Activated naive CD4-positive, alpha-beta T cell treated with anti-CD3 and anti-CD28 coated beads, Interleukin-2, amount 10 ng/mL, durations not matched to agents 7 days and 5 days (primary cell): ENCODE measurements around the gene CAMTA1.

Experiments
- CTCF ChIA-PET: fragments of 350-600 bp; sonication (Branson Sonifier 250); formaldehyde crosslinking; loops from one replicate; lab custom pipeline; 2021; ENCODE audit warnings: antibody characterized with exemption; lab: Charles Lee
- DNase-seq: peaks from one replicate; pipeline ENCODE4 v3.0.0-alpha.2; 2020
- H3K27ac Mint-ChIP-seq: one replicate; pipeline ENCODE4 v1.8.0; 2021; ENCODE audit warnings: mild to moderate bottlenecking, moderate library complexity, mixed read lengths
- H3K27me3 Mint-ChIP-seq: one replicate; pipeline ENCODE4 v1.8.0; 2021; ENCODE audit warnings: mild to moderate bottlenecking, mixed read lengths
- H3K36me3 Mint-ChIP-seq: one replicate; pipeline ENCODE4 v1.8.0; 2021; ENCODE audit warnings: mixed read lengths
- H3K4me1 Mint-ChIP-seq: one replicate; pipeline ENCODE4 v1.8.0; 2021; ENCODE audit warnings: mixed read lengths
- H3K4me3 Mint-ChIP-seq: one replicate; pipeline ENCODE4 v1.8.0; 2021; ENCODE audit warnings: mild to moderate bottlenecking, moderate library complexity, mixed read lengths
- H3K9me3 Mint-ChIP-seq: one replicate; pipeline ENCODE4 v1.8.0; 2021; ENCODE audit warnings: mixed read lengths

Gene CAMTA1

GRCh38 chr1:7296968-7297367, 511.7 kb downstream of the CAMTA1 start:
- Mint-ChIP-seq H3K4me3 (no peak overlapping the region), H3K27ac (no peak overlapping the region), H3K9me3 (no peaks in the 10 kb centered on the region), H3K4me1 (no peaks in the 10 kb centered on the region), H3K36me3 (no peaks in the 10 kb centered on the region), H3K27me3 (peaks cover 4% of the 10 kb centered on the region)
- DNase-seq: no peak
- CTCF ChIA-PET: no interaction called here

- Mint-ChIP-seq H3K9me3 (no peaks in the 10 kb centered on the region), H3K36me3 (no peaks in the 10 kb centered on the region), H3K27ac (no peak overlapping the region), H3K4me3 (no peak overlapping the region), H3K4me1 (no peaks in the 10 kb centered on the region), H3K27me3 (peaks cover 4% of the 10 kb centered on the region)
- DNase-seq: no peak
- CTCF ChIA-PET: no interaction called here
Measured at GRCh38 chr1:7298145-7298544, 512.9 kb downstream of the CAMTA1 start.

- peaks cover 4% of the 10 kb centered on the region for H3K27me3 Mint-ChIP-seq
- CTCF ChIA-PET: no interaction called here
Measured at GRCh38 chr1:7298749-7299151, 513.5 kb downstream of the CAMTA1 start.

GRCh38 chr1:7299329-7299799, 514.1 kb downstream of the CAMTA1 start:
- CTCF ChIA-PET: no interaction called here
- Mint-ChIP-seq H3K36me3 (no peaks in the 10 kb centered on the region), H3K27me3 (peaks cover 4% of the 10 kb centered on the region), H3K9me3 (no peaks in the 10 kb centered on the region), H3K4me1 (no peaks in the 10 kb centered on the region), H3K27ac (no peak overlapping the region), H3K4me3 (no peak overlapping the region)
- no peak for DNase-seq

More at GRCh38 chr1:7298749-7299151, 513.5 kb downstream of the CAMTA1 start:
- DNase-seq: no peak
- Mint-ChIP-seq H3K4me3 (no peak overlapping the region), H3K9me3 (no peaks in the 10 kb centered on the region), H3K27ac (no peak overlapping the region), H3K36me3 (no peaks in the 10 kb centered on the region), H3K4me1 (no peaks in the 10 kb centered on the region)

- CTCF ChIA-PET: no interaction called here
- no peak overlapping the region for H3K4me3 Mint-ChIP-seq
Measured at GRCh38 chr1:7299994-7300393, 514.7 kb downstream of the CAMTA1 start.

GRCh38 chr1:7300893-7301663, 515.8 kb downstream of the CAMTA1 start:
- H3K4me3 Mint-ChIP-seq: no peak overlapping the region
- H3K4me1 Mint-ChIP-seq: no peaks in the 10 kb centered on the region
- H3K27ac Mint-ChIP-seq: no peak overlapping the region
- CTCF ChIA-PET: no interaction called here
- H3K36me3 Mint-ChIP-seq: no peaks in the 10 kb centered on the region
- no peaks in the 10 kb centered on the region for H3K9me3 Mint-ChIP-seq
- peaks cover 4% of the 10 kb centered on the region for H3K27me3 Mint-ChIP-seq
- DNase-seq: no peak

More at GRCh38 chr1:7299994-7300393, 514.7 kb downstream of the CAMTA1 start:
- Mint-ChIP-seq H3K4me1 (no peaks in the 10 kb centered on the region), H3K36me3 (no peaks in the 10 kb centered on the region), H3K9me3 (no peaks in the 10 kb centered on the region), H3K27me3 (peaks cover 4% of the 10 kb centered on the region), H3K27ac (no peak overlapping the region)
- DNase-seq: no peak

- no peak overlapping the region for H3K4me3 Mint-ChIP-seq
- no peaks in the 10 kb centered on the region for H3K9me3 Mint-ChIP-seq
- H3K36me3 Mint-ChIP-seq: no peaks in the 10 kb centered on the region
- H3K27ac Mint-ChIP-seq: no peak overlapping the region
- DNase-seq: no peak
- H3K4me1 Mint-ChIP-seq: no peaks in the 10 kb centered on the region
- peaks cover 4% of the 10 kb centered on the region for H3K27me3 Mint-ChIP-seq
- CTCF ChIA-PET: no interaction called here
Measured at GRCh38 chr1:7301664-7301981, 516.4 kb downstream of the CAMTA1 start.

GRCh38 chr1:7302126-7302525, 516.9 kb downstream of the CAMTA1 start:
- no peaks in the 10 kb centered on the region for H3K4me1 Mint-ChIP-seq
- H3K27me3 Mint-ChIP-seq: peaks cover 4% of the 10 kb centered on the region
- H3K27ac Mint-ChIP-seq: no peak overlapping the region
- H3K36me3 Mint-ChIP-seq: no peaks in the 10 kb centered on the region
- no peak overlapping the region for H3K4me3 Mint-ChIP-seq
- CTCF ChIA-PET: no interaction called here
- DNase-seq: no peak
- H3K9me3 Mint-ChIP-seq: no peaks in the 10 kb centered on the region

- CTCF ChIA-PET: no interaction called here
- Mint-ChIP-seq H3K27ac (no peak overlapping the region), H3K36me3 (no peaks in the 10 kb centered on the region)
Measured at GRCh38 chr1:7302873-7303272, 517.6 kb downstream of the CAMTA1 start.

GRCh38 chr1:7303554-7304317, 518.5 kb downstream of the CAMTA1 start:
- CTCF ChIA-PET: interaction anchor here (0.5 kb wide), 1 partner anchor 173 kb away, joined by 3 read pairs; no protein-coding TSS in a partner anchor
- Mint-ChIP-seq H3K9me3 (no peaks in the 10 kb centered on the region), H3K4me3 (no peak overlapping the region), H3K36me3 (no peaks in the 10 kb centered on the region), H3K27me3 (peaks cover 4% of the 10 kb centered on the region), H3K27ac (no peak overlapping the region), H3K4me1 (no peaks in the 10 kb centered on the region)
- no peak for DNase-seq

More at GRCh38 chr1:7302873-7303272, 517.6 kb downstream of the CAMTA1 start:
- no peaks in the 10 kb centered on the region for H3K9me3 Mint-ChIP-seq
- peaks cover 4% of the 10 kb centered on the region for H3K27me3 Mint-ChIP-seq
- no peak for DNase-seq
- H3K4me3 Mint-ChIP-seq: no peak overlapping the region
- no peaks in the 10 kb centered on the region for H3K4me1 Mint-ChIP-seq

GRCh38 chr1:7313081-7313546, 527.9 kb downstream of the CAMTA1 start:
- Mint-ChIP-seq H3K9me3 (no peaks in the 10 kb centered on the region), H3K27ac (no peak overlapping the region), H3K4me1 (no peaks in the 10 kb centered on the region), H3K36me3 (no peaks in the 10 kb centered on the region), H3K4me3 (no peak overlapping the region), H3K27me3 (peaks cover 12% of the 10 kb centered on the region)
- CTCF ChIA-PET: no interaction called here
- DNase-seq: no peak

- no peak for DNase-seq
- H3K4me3 Mint-ChIP-seq: no peak overlapping the region
- peaks cover 12% of the 10 kb centered on the region for H3K27me3 Mint-ChIP-seq
- CTCF ChIA-PET: no interaction called here
- no peak overlapping the region for H3K27ac Mint-ChIP-seq
- no peaks in the 10 kb centered on the region for H3K9me3 Mint-ChIP-seq
- no peaks in the 10 kb centered on the region for H3K36me3 Mint-ChIP-seq
- H3K4me1 Mint-ChIP-seq: no peaks in the 10 kb centered on the region
Measured at GRCh38 chr1:7313826-7314225, 528.6 kb downstream of the CAMTA1 start.

- Mint-ChIP-seq H3K27me3 (peaks cover 12% of the 10 kb centered on the region), H3K9me3 (no peaks in the 10 kb centered on the region), H3K27ac (no peak overlapping the region), H3K4me3 (no peak overlapping the region), H3K4me1 (no peaks in the 10 kb centered on the region), H3K36me3 (no peaks in the 10 kb centered on the region)
- DNase-seq: no peak
- CTCF ChIA-PET: no interaction called here
Measured at GRCh38 chr1:7315316-7315715, 530.1 kb downstream of the CAMTA1 start.

GRCh38 chr1:7315946-7316345, 530.7 kb downstream of the CAMTA1 start:
- no peak for DNase-seq

GRCh38 chr1:7317888-7318287, 532.6 kb downstream of the CAMTA1 start:
- no peaks in the 10 kb centered on the region for H3K36me3 Mint-ChIP-seq
- H3K27me3 Mint-ChIP-seq: peaks cover 4% of the 10 kb centered on the region
- H3K4me3 Mint-ChIP-seq: no peak overlapping the region
- no peaks in the 10 kb centered on the region for H3K4me1 Mint-ChIP-seq
- no peak for DNase-seq
- CTCF ChIA-PET: no interaction called here
- H3K9me3 Mint-ChIP-seq: no peaks in the 10 kb centered on the region
- H3K27ac Mint-ChIP-seq: no peak overlapping the region

More at GRCh38 chr1:7315946-7316345, 530.7 kb downstream of the CAMTA1 start:
- peaks cover 8% of the 10 kb centered on the region for H3K27me3 Mint-ChIP-seq
- H3K9me3 Mint-ChIP-seq: no peaks in the 10 kb centered on the region
- H3K4me1 Mint-ChIP-seq: no peaks in the 10 kb centered on the region
- CTCF ChIA-PET: no interaction called here
- H3K4me3 Mint-ChIP-seq: no peak overlapping the region
- no peak overlapping the region for H3K27ac Mint-ChIP-seq
- no peaks in the 10 kb centered on the region for H3K36me3 Mint-ChIP-seq
